CD14-positive monocyte (primary cell): ENCODE results near the gene TMEM129. TPM values are rescaled to one million over a fixed set of nuclear protein-coding genes. Genes with fewer than 3 reads are reported as not detected.

Source experiments
- DNase-seq, 3 donors: peaks; one replicate each; pipeline ENCODE4 v3.0.0-alpha.2; 2011 to 2022
- H2AFZ ChIP-seq: 2 replicates; pipeline ENCODE4 v1.6.0; 2012; ENCODE audit warnings: mild to moderate bottlenecking, low read depth, low read length, inconsistent platforms; ENCODE audit not compliant: insufficient read depth, poor library complexity, severe bottlenecking
- H3K27ac ChIP-seq, 2 donors: 1 replicate in 1 of 2; 2 replicates in 1 of 2; pipeline ENCODE4 v1.5.1; 2012 to 2013; ENCODE audit warnings: low read length in 2 of 2, control low read depth in 1 of 2, inconsistent platforms in 1 of 2, low read depth in 1 of 2, mild to moderate bottlenecking in 1 of 2
- H3K27me3 ChIP-seq, 2 donors: one replicate each; pipeline versions ENCODE4 v1.6.0 to v1.6.1; 2011 to 2013; ENCODE audit warnings: low read length in 2 of 2; ENCODE audit not compliant: control insufficient read depth in 2 of 2, insufficient read depth in 2 of 2
- H3K36me3 ChIP-seq, 2 donors: replicated peaks in 1 of 2; 1 replicate in 1 of 2; 2 replicates in 1 of 2; pipeline versions ENCODE4 v1.5.1 to v1.6.1; 2012 to 2013; ENCODE audit warnings: low read length in 2 of 2, control low read depth in 1 of 2, inconsistent platforms in 1 of 2, mild to moderate bottlenecking in 1 of 2; ENCODE audit not compliant: insufficient read depth in 2 of 2, control insufficient read depth in 1 of 2
- H3K4me1 ChIP-seq, 2 donors: 1 replicate in 1 of 2; 2 replicates in 1 of 2; pipeline versions ENCODE4 v1.5.1 to v1.6.1; 2012 to 2013; ENCODE audit warnings: low read length in 2 of 2, control low read depth in 1 of 2, inconsistent platforms in 1 of 2, mild to moderate bottlenecking in 1 of 2, moderate library complexity in 1 of 2; ENCODE audit not compliant: insufficient read depth in 2 of 2, control insufficient read depth in 1 of 2
- H3K4me2 ChIP-seq: replicated peaks from 2 replicates; pipeline ENCODE3; 2012; ENCODE audit warnings: low read length, moderate library complexity, mild to moderate bottlenecking; ENCODE audit not compliant: poor library complexity, severe bottlenecking; ENCODE audit errors: extremely low read depth
- H3K4me3 ChIP-seq, 3 experiments: fragments of 200-600 bp in 1 of 3; sonication (generic) in 1 of 3; replicated peaks in 1 of 3; 1 replicate in 2 of 3; 2 replicates in 1 of 3; pipeline ENCODE4 v1.5.1; 2011 to 2013; ENCODE audit warnings: low read length in 3 of 3, mild to moderate bottlenecking in 3 of 3, control low read depth in 2 of 3, low read depth in 2 of 3, inconsistent platforms in 1 of 3, moderate library complexity in 1 of 3
- H3K79me2 ChIP-seq: 2 replicates; pipeline ENCODE4 v1.6.0; 2012; ENCODE audit warnings: mild to moderate bottlenecking, control low read depth, inconsistent platforms, low read length, moderate library complexity; ENCODE audit not compliant: insufficient read depth
- H3K9ac ChIP-seq: 2 replicates; pipeline ENCODE4 v1.6.0; 2017; ENCODE audit warnings: low read length, mild to moderate bottlenecking; ENCODE audit not compliant: insufficient read depth, poor library complexity, severe bottlenecking
- H3K9me3 ChIP-seq, 2 donors: replicated peaks in 1 of 2; 1 replicate in 1 of 2; 2 replicates in 1 of 2; pipeline versions ENCODE4 v1.5.1 to v1.6.1; 2012 to 2013; ENCODE audit warnings: low read length in 2 of 2, control low read depth in 1 of 2; ENCODE audit not compliant: control insufficient read depth in 1 of 2, insufficient read depth in 1 of 2
- H4K20me1 ChIP-seq: 2 replicates; pipeline ENCODE4 v1.6.0; 2012; ENCODE audit warnings: mild to moderate bottlenecking, low read length, control low read depth, moderate library complexity; ENCODE audit not compliant: insufficient read depth
- H3K27ac Mint-ChIP-seq, 7 donors: one replicate each; pipeline ENCODE4 v1.8.0; 2020; ENCODE audit warnings: mild to moderate bottlenecking in 7 of 7, mixed read lengths in 7 of 7, moderate library complexity in 6 of 7, inconsistent platforms in 2 of 7
- H3K27me3 Mint-ChIP-seq, 3 donors: one replicate each; pipeline ENCODE4 v1.8.0; 2021 to 2022; ENCODE audit warnings: low read depth in 3 of 3, mild to moderate bottlenecking in 3 of 3, mixed read lengths in 3 of 3, moderate library complexity in 3 of 3, inconsistent platforms in 1 of 3
- H3K36me3 Mint-ChIP-seq, 2 donors: one replicate each; pipeline ENCODE4 v1.8.0; 2020; ENCODE audit warnings: mixed read lengths in 2 of 2, inconsistent platforms in 1 of 2, mild to moderate bottlenecking in 1 of 2
- H3K4me1 Mint-ChIP-seq: one replicate; pipeline ENCODE4 v1.8.0; 2020; ENCODE audit warnings: mild to moderate bottlenecking, mixed read lengths
- H3K4me3 Mint-ChIP-seq, 2 donors: one replicate each; pipeline ENCODE4 v1.8.0; 2020; ENCODE audit warnings: mild to moderate bottlenecking in 2 of 2, mixed read lengths in 2 of 2, moderate library complexity in 1 of 2
- H3K9me3 Mint-ChIP-seq, 7 donors: one replicate each; pipeline ENCODE4 v1.8.0; 2020 to 2022; ENCODE audit warnings: mixed read lengths in 7 of 7, mild to moderate bottlenecking in 6 of 7, moderate library complexity in 6 of 7, inconsistent platforms in 2 of 7
- CTCF ChIP-seq: fragments of 200-600 bp; IDR thresholded peaks from one replicate; pipeline ENCODE4 v1.8.0; 2022; ENCODE audit warnings: antibody characterized with exemption, mild to moderate bottlenecking
- WGBS: methylation state at CpG from one replicate; pipeline ENCODE4 v1.1.5; 2013; ENCODE audit warnings: missing lambda C conversion rate; ENCODE audit not compliant: insufficient coverage; 5-methylcytosine and 5-hydroxymethylcytosine counted together
- intact Hi-C, 2 donors: fragments of 100-400 bp; cut with micrococcal nuclease; formaldehyde crosslinking; loops; one replicate each; pipeline versions ENCODE4 v1.15.0 to v1.15.1; 2023
- polyA plus RNA-seq, 3 donors: library from polyadenylated mRNA; depleted of rRNA in 1 of 3; unstranded in 2 of 3; stranded (reverse) in 1 of 3; fragments of 300-500 nt in 2 of 3; fragments of >200 nt in 1 of 3; fragmentation: Illumina TruSeq in 2 of 3; gene quantifications; 1 replicate in 2 of 3; 2 replicates in 1 of 3; pipeline ENCODE4 v1.2.3, GENCODE V29; 2012 to 2021

Gene TMEM129
- polyA plus RNA-seq, 3 donors, result 22.4 to 40.2 (median 24.1) TPM

- Histone ChIP-seq H3K79me2 (peaks cover 7% of the 10 kb centered on the region), H2AFZ (no peak overlapping the region), H3K9ac (no peak overlapping the region), H3K4me3 (no peak overlapping the region), H3K4me2 (no peak overlapping the region), H4K20me1 (peaks cover 25% of the 10 kb centered on the region), H3K9me3 (no peaks in the 10 kb centered on the region), H3K27me3 (peaks cover 0 to 6% of the 10 kb centered on the region in 2 donors), H3K36me3 (peaks cover 46 to 56% of the 10 kb centered on the region in 2 donors), H3K27ac (no peak overlapping the region), H3K4me1 (peaks cover 5 to 6% of the 10 kb centered on the region in 2 donors)
- Mint-ChIP-seq H3K9me3 (peaks cover 0 to 4% (median 0%) of the 10 kb centered on the region in 7 donors), H3K4me3 (no peak overlapping the region), H3K4me1 (peaks cover 4% of the 10 kb centered on the region), H3K27ac (peak overlapping the region in 1 of 7 donors; percentile 60), H3K27me3 (peaks cover 1 to 6% (median 1%) of the 10 kb centered on the region in 3 donors), H3K36me3 (peaks cover 45 to 56% of the 10 kb centered on the region in 2 donors)
- TF ChIP-seq CTCF, result no peak
- WGBS, result 80% methylated on average over 1 of the region's 13 CpGs
- DNase-seq, result no peak
- intact Hi-C loops, result loop anchor here in 1 of 2 donors (5.0 kb wide), 1 partner anchor 152 kb away; no protein-coding TSS in a partner anchor
These were observed 24.0 kb upstream of the TMEM129 start for GRCh38 chr4:1745165-1745564.

DNA sequence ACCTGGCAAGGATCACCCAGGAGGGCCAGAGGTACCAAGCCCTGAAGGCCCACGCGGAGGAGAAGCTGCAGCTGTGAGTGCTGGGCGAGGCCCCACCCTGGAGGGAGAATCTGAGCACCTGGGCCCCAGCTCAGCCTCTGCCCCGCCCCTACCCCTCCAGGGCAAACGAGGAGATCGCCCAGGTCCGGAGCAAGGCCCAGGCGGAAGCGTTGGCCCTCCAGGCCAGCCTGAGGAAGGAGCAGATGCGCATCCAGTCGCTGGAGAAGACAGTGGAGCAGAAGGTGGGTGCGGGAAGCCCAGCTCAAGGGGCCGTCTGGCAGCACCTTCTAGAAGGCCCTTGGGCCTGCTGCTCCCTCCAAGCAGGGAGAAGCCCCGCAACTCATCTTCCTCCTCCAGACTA lies 23.4 kb upstream of the TMEM129 start:
- peaks cover 4% of the 10 kb centered on the region for H3K4me1 Mint-ChIP-seq
- peaks cover 45 to 62% of the 10 kb centered on the region in 2 donors for H3K36me3 Mint-ChIP-seq
- H3K9me3 Mint-ChIP-seq, result peaks cover 0 to 4% (median 0%) of the 10 kb centered on the region in 7 donors
- Histone ChIP-seq H3K27me3 (peaks cover 0 to 6% of the 10 kb centered on the region in 2 donors), H3K9me3 (no peaks in the 10 kb centered on the region), H3K36me3 (peaks cover 51 to 63% of the 10 kb centered on the region in 2 donors), H4K20me1 (peaks cover 29% of the 10 kb centered on the region), H3K4me1 (peaks cover 5 to 6% of the 10 kb centered on the region in 2 donors), H3K4me2 (no peak overlapping the region), H2AFZ (no peak overlapping the region), H3K79me2 (peaks cover 11% of the 10 kb centered on the region), H3K27ac (no peak overlapping the region), H3K4me3 (no peak overlapping the region), H3K9ac (no peak overlapping the region)
- no peak for TF ChIP-seq CTCF
- H3K27me3 Mint-ChIP-seq, result peaks cover 1 to 6% (median 1%) of the 10 kb centered on the region in 3 donors
- H3K4me3 Mint-ChIP-seq, result no peak overlapping the region
- 93% methylated on average over 8 of the region's 14 CpGs for WGBS
- intact Hi-C loops, result no loop called here
- DNase-seq, result no peak
- H3K27ac Mint-ChIP-seq, result peak overlapping the region in 4 of 7 donors; percentile 21 to 47 (median 46)
